Uterus (tissue), 2 donors: Measurements from ENCODE around the gene SLC41A3.

Experiments used
- CTCF ChIP-seq, 4 experiments: fragments of 200-600 bp in 2 of 4; fragments of 450-650 bp in 2 of 4; sonication (generic) in 2 of 4; IDR thresholded peaks; one replicate each; pipeline ENCODE4 v1.5.1; 2016 to 2019; ENCODE audit warnings: antibody characterized with exemption in 4 of 4, mild to moderate bottlenecking in 2 of 4, moderate library complexity in 1 of 4
- POLR2A ChIP-seq, 2 donors: fragments of 450-650 bp; IDR thresholded peaks; one replicate each; pipeline ENCODE4 v1.6.1; 2016; ENCODE audit warnings: antibody characterized with exemption in 2 of 2, mild to moderate bottlenecking in 1 of 2, moderate library complexity in 1 of 2

GRCh38 chr3:126101521-126101982, 17.6 kb upstream of the SLC41A3 start:
- TF ChIP-seq CTCF (IDR thresholded peaks at IDR 0.05): no peak
- TF ChIP-seq POLR2A (IDR thresholded peaks at IDR 0.05): no peak
